GM21825 (cell line): ENCODE data around the gene KLHDC4.
"Not testable (repeated sequence)": the region's sequence is repeated elsewhere in the genome, so short reads cannot be mapped to it uniquely, and the experiment has no call there.

ENCODE experiments used
- ATAC-seq: cut with Tn5 transposase; IDR thresholded peaks from one replicate; pipeline ENCODE4 v1.9.1; 2021; ENCODE audit warnings: mild to moderate bottlenecking, moderate library complexity; ENCODE audit not compliant: unreplicated experiment

Gene KLHDC4

GRCh38 chr16:87722590-87723225 lies 43.1 kb downstream of the KLHDC4 start:
- no peak for ATAC-seq

GRCh38 chr16:87721622-87722585 lies 43.9 kb downstream of the KLHDC4 start:
- no peak for ATAC-seq

GRCh38 chr16:87720446-87720845 lies 45.3 kb downstream of the KLHDC4 start:
- ATAC-seq = no peak

GRCh38 chr16:87718831-87719230 lies 47.0 kb downstream of the KLHDC4 start:
- not testable (repeated sequence) for ATAC-seq

GRCh38 chr16:87715658-87716057 lies 50.1 kb downstream of the KLHDC4 start:
- no peak for ATAC-seq

GRCh38 chr16:87715231-87715630 lies 50.6 kb downstream of the KLHDC4 start:
- ATAC-seq = no peak

- no peak for ATAC-seq
Observed at GRCh38 chr16:87713451-87714229, 52.1 kb downstream of the KLHDC4 start.

GRCh38 chr16:87712184-87712762 lies 53.5 kb downstream of the KLHDC4 start:
- no peak for ATAC-seq

GRCh38 chr16:87710887-87711286 lies 54.9 kb downstream of the KLHDC4 start:
- ATAC-seq = no peak

- ATAC-seq = no peak
Observed at GRCh38 chr16:87709677-87710076, 56.1 kb downstream of the KLHDC4 start.

GRCh38 chr16:87708881-87709638 lies 56.7 kb downstream of the KLHDC4 start:
- no peak for ATAC-seq

GRCh38 chr16:87707714-87708580 lies 57.8 kb downstream of the KLHDC4 start:
- ATAC-seq = no peak

- ATAC-seq = no peak
Observed at GRCh38 chr16:87707097-87707496, 58.7 kb downstream of the KLHDC4 start.

GRCh38 chr16:87706278-87707000 lies 59.3 kb downstream of the KLHDC4 start:
- no peak for ATAC-seq

GRCh38 chr16:87705771-87706277 lies 60.0 kb downstream of the KLHDC4 start:
- ATAC-seq = no peak

GRCh38 chr16:87704754-87705353 lies 60.9 kb downstream of the KLHDC4 start:
- no peak for ATAC-seq

- no peak for ATAC-seq
Observed at GRCh38 chr16:87703835-87704375, 61.9 kb downstream of the KLHDC4 start.

- ATAC-seq = no peak
Observed at GRCh38 chr16:87703071-87703470, 62.7 kb downstream of the KLHDC4 start.
